ENCODE data around the gene STK32C.
A peak's percentile ranks its signal among the peaks of the same experiment; 100 is the strongest.
"Not testable (repeated sequence)": the region's sequence is repeated elsewhere in the genome, so short reads cannot be mapped to it uniquely, and the experiment has no call there.

Gene STK32C

GRCh38 chr10:132319853-132320653 lies 12.3 kb upstream of the STK32C start:
- DNase-seq, result no peak

GRCh38 chr10:132317477-132317876 lies 9.7 kb upstream of the STK32C start:
- not testable (repeated sequence) for DNase-seq

GRCh38 chr10:132316133-132316532 lies 8.4 kb upstream of the STK32C start:
- DNase-seq, result no peak

GRCh38 chr10:132314881-132315280 lies 7.1 kb upstream of the STK32C start:
- DNase-seq, result not testable (repeated sequence)

- no peak for DNase-seq
Observed at GRCh38 chr10:132314336-132314735, 6.6 kb upstream of the STK32C start.

- no peak for DNase-seq
Observed at GRCh38 chr10:132313865-132314264, 6.1 kb upstream of the STK32C start.

- no peak for DNase-seq
Observed at GRCh38 chr10:132313305-132313704, 5.6 kb upstream of the STK32C start.

- DNase-seq, result no peak
Observed at GRCh38 chr10:132311338-132311939, 3.7 kb upstream of the STK32C start.

GRCh38 chr10:132310701-132311337 lies 3.1 kb upstream of the STK32C start:
- DNase-seq, result no peak

- no peak for DNase-seq
Observed at GRCh38 chr10:132309879-132310591, 2.3 kb upstream of the STK32C start.

- DNase-seq, result no peak
Observed at GRCh38 chr10:132309471-132309865, 1.7 kb upstream of the STK32C start.

- peak; percentile 58 for DNase-seq
Observed at GRCh38 chr10:132308587-132309470, 1.1 kb upstream of the STK32C start.

- DNase-seq, result peak; percentile 66
Observed at GRCh38 chr10:132306864-132307751, 642 bp downstream of the STK32C start.

GRCh38 chr10:132306343-132306685 lies 1.4 kb downstream of the STK32C start:
- DNase-seq, result no peak

GRCh38 chr10:132305654-132306342 lies 2.0 kb downstream of the STK32C start:
- no peak for DNase-seq

- DNase-seq, result no peak
Observed at GRCh38 chr10:132304756-132305509, 2.8 kb downstream of the STK32C start.

GRCh38 chr10:132303361-132304115 lies 4.2 kb downstream of the STK32C start:
- no peak for DNase-seq

GRCh38 chr10:132302421-132303310 lies 5.1 kb downstream of the STK32C start:
- no peak for DNase-seq
